Astrocyte of the spinal cord (primary cell): ENCODE data around the gene CHMP5.

Source experiments
- DNase-seq: peaks from one replicate; pipeline ENCODE4 v3.0.0; 2011; ENCODE audit warnings: low read depth, low spot score
- H3K4me3 ChIP-seq: 2 replicates; pipeline ENCODE4 v1.5.1; 2011; ENCODE audit warnings: low read depth, mild to moderate bottlenecking, low read length, moderate library complexity
- in situ Hi-C: cut with HindIII; loops from 2 replicates; pipeline ENCODE4 v1.10.0; 2017; ENCODE audit warnings: low sequenced_read_pairs
- TF ChIP-seq, protein P1 (sequence below): IDR thresholded peaks from 2 replicates; pipeline ENCODE4 v1.5.1; 2012; ENCODE audit warnings: low read depth, mild to moderate bottlenecking, low read length, inconsistent platforms

Gene CHMP5

DNA sequence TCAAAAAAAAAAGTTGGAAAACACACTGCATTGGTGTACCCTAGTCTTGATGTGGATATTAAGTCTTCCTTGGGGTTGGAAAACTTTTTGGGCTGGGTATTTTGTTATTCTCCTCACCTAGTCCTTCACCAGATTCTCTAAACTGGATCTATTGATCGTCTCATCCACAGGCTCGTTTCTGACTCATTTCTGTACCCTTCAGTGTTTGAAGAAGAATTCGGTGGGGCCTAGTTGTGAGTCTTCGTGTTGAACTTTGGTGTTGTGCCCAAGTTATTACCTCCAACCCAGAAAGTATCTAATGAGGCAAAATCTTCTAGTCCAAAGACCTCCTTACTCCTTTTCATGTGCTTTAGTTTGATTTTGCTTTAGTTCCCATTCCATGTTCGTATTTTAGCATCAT is 27.1 kb downstream of the CHMP5 start:
- in situ Hi-C loops: no loop called here
- no peak overlapping the region for H3K4me3 ChIP-seq
- TF ChIP-seq, protein P1, sequence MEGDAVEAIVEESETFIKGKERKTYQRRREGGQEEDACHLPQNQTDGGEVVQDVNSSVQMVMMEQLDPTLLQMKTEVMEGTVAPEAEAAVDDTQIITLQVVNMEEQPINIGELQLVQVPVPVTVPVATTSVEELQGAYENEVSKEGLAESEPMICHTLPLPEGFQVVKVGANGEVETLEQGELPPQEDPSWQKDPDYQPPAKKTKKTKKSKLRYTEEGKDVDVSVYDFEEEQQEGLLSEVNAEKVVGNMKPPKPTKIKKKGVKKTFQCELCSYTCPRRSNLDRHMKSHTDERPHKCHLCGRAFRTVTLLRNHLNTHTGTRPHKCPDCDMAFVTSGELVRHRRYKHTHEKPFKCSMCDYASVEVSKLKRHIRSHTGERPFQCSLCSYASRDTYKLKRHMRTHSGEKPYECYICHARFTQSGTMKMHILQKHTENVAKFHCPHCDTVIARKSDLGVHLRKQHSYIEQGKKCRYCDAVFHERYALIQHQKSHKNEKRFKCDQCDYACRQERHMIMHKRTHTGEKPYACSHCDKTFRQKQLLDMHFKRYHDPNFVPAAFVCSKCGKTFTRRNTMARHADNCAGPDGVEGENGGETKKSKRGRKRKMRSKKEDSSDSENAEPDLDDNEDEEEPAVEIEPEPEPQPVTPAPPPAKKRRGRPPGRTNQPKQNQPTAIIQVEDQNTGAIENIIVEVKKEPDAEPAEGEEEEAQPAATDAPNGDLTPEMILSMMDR: no peak
- DNase-seq: no peak

DNA sequence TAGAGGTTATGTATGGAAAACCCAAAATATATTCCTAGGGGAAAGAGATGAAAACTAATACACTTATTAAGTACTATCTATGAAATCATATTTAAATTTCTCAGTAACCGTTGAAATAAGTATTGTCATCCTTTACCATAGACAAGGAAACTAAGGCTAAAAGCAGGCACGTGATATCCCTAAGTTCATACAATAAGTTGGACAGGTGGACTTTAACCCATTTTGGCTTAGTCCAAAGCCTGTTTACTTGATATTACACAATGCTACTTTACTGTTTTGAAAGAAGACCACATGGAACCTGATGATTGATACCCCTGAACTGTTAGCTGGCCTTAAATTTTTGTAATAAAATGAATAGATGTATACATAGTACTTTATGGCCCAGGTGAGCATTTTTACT is 28.9 kb downstream of the CHMP5 start:
- in situ Hi-C loops: no loop called here
- TF ChIP-seq, protein P1: no peak
- H3K4me3 ChIP-seq: no peak overlapping the region
- no peak for DNase-seq

DNA sequence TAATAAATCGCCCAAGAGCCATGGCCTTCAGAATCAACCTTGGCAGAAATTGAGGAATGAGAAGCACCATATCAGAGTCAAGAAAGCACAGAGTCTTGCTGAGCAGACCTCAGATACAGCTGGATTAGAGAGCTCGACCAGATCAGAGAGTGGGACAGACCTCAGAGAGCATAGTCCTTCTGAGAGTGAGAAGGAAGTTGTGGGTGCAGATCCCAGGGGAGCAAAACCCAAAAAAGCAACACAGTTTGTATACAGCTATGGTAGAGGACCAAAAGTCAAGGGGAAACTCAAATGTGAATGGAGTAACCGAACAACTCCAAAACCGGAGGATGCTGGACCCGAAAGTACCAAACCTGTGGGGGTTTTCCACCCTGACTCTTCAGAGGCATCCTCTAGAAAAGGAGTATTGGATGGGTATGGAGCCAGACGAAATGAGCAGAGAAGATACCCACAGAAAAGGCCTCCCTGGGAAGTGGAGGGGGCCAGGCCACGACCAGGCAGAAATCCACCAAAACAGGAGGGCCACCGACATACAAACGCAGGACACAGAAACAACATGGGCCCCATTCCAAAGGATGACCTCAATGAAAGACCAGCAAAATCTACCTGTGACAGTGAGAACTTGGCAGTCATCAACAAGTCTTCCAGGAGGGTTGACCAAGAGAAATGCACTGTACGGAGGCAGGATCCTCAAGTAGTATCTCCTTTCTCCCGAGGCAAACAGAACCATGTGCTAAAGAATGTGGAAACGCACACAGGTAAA is 30.0 kb downstream of the CHMP5 start:
- TF ChIP-seq, protein P1: no peak
- DNase-seq: no peak
- in situ Hi-C loops: no loop called here
- no peak overlapping the region for H3K4me3 ChIP-seq

DNA sequence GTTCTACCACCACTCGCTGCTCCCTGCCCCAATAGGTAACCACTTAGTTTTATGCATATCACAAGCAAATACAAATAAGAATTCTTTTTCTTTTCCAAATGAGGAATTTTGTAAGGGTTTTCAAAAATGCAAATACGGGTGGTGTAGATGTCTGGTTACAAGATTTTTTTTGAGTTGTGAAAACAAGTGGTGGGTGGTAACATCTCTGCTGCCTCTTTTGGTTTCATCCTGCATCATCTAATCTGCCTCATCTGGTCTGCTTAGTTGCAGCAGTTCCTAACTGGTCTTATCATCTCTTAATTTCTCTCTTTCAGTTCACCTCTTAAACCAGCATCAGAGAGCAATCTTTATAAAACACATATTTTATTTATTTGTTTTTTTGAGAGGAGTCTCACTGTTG is 30.7 kb downstream of the CHMP5 start:
- no peak for DNase-seq
- TF ChIP-seq, protein P1: no peak
- H3K4me3 ChIP-seq: no peak overlapping the region
- in situ Hi-C loops: no loop called here

DNA sequence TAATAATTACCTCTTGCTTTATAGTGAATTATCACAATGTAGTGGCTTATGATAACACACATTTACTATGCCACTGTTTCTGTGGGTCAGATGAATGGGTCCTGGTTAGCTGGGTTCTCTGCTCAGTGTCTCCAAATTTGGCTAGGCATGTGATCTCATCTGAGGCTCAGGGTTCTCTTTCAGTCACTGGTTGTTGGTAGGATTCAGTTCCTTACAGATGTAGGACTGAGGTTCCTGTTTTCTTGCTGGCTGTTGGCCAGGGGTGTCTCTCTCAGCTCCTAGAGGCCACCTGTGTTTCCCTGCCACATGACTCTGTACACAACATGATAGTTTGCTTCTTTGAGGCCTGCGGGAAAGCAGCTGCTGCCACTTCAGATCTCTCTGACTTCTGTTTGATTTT is 32.6 kb downstream of the CHMP5 start:
- no peak for DNase-seq
- in situ Hi-C loops: no loop called here
- TF ChIP-seq, protein P1: no peak
- no peak overlapping the region for H3K4me3 ChIP-seq

DNA sequence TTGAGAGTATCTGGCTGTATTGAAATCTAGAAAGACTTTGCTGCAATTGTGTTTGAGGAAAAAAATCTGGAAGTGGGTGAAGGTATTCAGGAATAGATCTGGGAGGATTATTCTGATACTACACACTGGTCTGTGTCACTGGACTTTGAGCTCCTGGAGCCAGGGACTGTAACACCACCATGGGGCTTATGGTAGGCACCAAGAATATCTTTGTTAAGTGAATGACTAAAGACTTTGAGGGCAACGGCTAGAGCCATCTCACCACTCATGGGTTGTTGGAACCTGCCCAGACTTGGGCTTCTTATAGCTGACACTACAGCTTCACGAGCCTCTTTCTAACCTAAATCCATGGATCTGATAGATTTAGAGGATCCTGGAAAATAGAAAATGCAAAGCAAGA is 35.7 kb downstream of the CHMP5 start:
- TF ChIP-seq, protein P1: no peak
- in situ Hi-C loops: no loop called here

DNA sequence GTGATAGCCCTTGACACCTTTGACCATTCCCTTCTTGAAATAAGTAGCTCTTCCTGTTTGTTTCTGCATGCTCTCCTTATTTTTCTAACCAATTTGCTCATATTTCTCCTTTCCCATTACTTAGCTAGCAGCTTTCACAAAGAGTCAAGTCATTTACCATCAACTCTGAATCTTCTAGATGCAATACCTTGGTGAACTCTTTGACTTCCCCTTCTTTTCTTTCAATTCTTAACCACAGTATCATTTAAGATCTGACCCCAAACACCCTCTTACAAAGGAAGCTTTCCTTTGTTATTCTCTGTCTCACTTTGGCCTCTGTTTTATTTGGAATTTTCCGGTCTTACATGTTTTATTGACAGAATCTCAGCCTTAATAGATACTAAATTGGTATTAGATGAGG is 39.5 kb downstream of the CHMP5 start:
- TF ChIP-seq, protein P1: no peak
- no peak for DNase-seq
- H3K4me3 ChIP-seq: no peak overlapping the region
- in situ Hi-C loops: no loop called here

More for the DNA sequence above, 35.7 kb downstream of the CHMP5 start:
- no peak overlapping the region for H3K4me3 ChIP-seq
- no peak for DNase-seq
